ENCODE results near the gene CNOT6L.

The CNOT6L gene

DNA sequence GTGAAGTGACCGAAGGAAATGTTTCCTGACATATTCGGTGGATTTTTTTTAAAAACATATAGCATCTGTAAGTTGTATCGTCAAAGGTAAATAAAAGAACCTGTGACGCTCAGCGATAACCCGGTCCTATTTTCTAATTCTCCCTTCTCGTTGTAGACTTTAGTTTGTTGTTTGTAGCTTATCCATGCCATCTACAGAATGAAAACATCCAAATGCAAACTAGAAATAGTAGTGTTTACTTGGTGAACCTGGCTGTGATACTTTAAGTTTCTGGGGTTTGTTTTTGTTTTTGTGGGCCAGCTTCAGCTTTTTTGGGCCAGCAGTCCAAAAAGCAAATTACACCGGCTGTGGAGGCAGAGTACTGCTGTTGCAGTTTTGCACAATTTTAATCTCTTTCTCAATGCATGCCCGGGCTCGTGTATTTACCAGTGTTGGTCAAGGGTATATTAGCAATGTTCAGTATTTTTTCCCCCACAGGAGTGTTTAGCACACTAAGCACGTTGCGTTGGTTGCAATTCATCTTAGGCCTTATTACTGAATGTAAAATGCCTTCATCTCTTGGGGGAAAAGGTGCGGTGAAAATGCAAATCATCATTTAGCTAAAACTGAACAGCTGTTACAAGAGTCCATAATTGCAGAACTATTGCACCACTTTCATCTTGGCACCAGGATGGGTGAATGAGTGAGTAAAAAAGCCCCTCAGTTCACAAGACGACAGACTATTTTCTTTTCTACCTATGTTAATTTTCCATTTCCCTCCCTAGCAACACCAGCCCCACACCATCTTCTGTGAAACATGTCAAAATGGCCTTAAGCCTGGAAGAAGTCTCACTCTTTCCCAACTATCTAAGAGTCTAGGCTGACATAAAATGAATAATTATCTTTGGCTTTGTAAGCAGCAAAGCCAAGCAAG is 1.7 kb upstream of the CNOT6L start:
- peak overlapping the region; percentile 96 for H3K27ac ChIP-seq
- no peak for TF ChIP-seq ZFX (IDR thresholded peaks at IDR 0.05; ENCODE audit: borderline replicate concordance)
- TF ChIP-seq, protein P1, sequence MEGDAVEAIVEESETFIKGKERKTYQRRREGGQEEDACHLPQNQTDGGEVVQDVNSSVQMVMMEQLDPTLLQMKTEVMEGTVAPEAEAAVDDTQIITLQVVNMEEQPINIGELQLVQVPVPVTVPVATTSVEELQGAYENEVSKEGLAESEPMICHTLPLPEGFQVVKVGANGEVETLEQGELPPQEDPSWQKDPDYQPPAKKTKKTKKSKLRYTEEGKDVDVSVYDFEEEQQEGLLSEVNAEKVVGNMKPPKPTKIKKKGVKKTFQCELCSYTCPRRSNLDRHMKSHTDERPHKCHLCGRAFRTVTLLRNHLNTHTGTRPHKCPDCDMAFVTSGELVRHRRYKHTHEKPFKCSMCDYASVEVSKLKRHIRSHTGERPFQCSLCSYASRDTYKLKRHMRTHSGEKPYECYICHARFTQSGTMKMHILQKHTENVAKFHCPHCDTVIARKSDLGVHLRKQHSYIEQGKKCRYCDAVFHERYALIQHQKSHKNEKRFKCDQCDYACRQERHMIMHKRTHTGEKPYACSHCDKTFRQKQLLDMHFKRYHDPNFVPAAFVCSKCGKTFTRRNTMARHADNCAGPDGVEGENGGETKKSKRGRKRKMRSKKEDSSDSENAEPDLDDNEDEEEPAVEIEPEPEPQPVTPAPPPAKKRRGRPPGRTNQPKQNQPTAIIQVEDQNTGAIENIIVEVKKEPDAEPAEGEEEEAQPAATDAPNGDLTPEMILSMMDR (IDR thresholded peaks at IDR 0.05) = no peak

DNA sequence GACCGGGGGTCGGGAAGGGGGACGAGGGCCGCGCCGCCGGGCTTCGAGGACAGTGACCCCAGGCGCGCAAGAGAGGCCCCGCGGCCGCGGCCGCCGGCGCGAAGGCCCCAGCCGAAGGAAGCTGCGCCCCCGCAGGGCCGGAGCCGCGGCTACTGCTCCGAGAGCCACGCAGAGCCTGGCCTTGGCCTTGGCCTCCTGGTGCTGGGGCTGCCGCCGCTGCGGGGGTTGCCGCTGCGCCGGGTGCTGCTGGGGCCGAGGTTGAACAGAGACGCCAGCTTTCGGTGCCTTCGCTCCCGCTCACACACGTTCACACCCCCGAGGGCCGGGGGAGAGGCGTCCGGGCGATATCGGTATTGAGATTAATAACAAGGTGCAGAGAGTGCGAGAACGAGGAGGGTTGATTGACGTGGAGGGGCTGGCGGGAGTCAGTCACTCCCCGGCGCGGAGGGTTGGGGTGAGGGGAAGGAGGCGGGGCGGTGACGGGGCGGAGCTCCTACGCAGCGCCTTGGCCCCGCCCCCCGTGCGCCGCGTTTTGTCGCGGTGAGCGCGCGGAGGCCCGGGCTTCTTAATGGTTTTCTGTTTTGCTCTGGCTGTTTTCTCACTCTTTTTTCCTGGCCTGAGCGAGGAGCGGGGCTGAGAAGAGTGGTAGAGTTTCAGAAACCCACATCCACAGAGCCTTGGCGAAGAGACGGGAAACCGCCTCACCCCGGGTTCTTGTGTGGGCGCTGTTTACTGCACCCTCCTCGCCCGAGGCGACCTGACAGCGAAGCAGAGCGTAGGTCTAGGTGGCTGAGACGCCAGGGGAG is 878 bp upstream of the CNOT6L start:
- peak overlapping the region; percentile 96 for H3K27ac ChIP-seq
- no peak for TF ChIP-seq ZFX (IDR thresholded peaks at IDR 0.05; ENCODE audit: borderline replicate concordance)
- TF ChIP-seq, protein P1 (IDR thresholded peaks at IDR 0.05) = peak; percentile 8; the same call in 1 of the 2 replicates

DNA sequence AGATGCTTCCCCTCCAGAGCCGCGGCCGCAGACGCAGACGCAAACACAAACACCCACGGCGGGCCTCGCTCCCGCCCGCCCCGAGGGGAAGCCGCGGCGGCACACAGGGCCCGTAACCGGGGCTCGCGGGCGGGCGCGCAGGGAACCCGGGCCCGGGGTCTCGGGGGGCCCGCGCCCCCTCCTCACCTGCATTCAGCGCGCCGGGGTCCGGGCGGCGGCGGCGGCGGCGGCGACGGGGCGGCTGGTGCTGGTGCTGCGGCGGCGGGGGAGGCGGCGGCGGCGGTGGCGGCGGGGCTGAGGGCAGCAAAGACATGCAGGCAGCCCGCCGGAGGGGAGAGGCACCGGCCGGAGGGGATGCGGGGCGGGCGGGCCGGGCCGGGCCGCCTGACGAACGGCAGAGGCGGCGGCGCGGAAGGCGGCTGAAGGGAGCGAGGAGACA is 255 bp upstream of the CNOT6L start:
- peak overlapping the region; percentile 96 for H3K27ac ChIP-seq
- TF ChIP-seq ZFX (IDR thresholded peaks at IDR 0.05; ENCODE audit: borderline replicate concordance) = no peak
- TF ChIP-seq, protein P1 (IDR thresholded peaks at IDR 0.05) = no peak; the same call in 1 of the 2 replicates

DNA sequence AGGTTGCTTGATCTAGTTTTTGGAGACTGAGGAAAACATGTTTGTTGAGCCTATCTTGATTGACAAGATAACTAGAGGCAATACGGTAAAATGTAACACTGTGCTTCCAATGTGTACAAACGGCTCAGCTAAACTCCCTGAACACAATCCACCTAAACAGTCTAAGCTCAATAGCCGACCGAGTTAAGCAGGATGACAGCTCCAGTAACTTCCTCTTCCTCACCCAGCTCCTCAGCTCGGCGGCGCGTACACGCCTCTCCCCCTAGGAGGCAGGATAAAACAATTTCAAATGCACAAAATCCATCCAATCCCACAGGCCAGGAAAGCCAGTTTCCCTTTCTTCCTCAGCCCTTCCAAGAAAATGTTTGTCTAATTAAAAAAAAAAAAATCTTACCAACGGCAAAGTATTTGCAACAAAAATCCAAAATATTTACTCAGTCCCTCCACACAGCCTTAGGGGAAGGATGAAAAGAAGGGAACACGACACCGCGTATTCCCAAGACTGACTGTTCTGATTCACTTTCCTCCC is 1.0 kb downstream of the CNOT6L start:
- H3K27ac ChIP-seq = peak overlapping the region; percentile 96
- TF ChIP-seq, protein P1 (IDR thresholded peaks at IDR 0.05) = peak; percentile 57
- no peak for TF ChIP-seq ZFX (IDR thresholded peaks at IDR 0.05; ENCODE audit: borderline replicate concordance)

DNA sequence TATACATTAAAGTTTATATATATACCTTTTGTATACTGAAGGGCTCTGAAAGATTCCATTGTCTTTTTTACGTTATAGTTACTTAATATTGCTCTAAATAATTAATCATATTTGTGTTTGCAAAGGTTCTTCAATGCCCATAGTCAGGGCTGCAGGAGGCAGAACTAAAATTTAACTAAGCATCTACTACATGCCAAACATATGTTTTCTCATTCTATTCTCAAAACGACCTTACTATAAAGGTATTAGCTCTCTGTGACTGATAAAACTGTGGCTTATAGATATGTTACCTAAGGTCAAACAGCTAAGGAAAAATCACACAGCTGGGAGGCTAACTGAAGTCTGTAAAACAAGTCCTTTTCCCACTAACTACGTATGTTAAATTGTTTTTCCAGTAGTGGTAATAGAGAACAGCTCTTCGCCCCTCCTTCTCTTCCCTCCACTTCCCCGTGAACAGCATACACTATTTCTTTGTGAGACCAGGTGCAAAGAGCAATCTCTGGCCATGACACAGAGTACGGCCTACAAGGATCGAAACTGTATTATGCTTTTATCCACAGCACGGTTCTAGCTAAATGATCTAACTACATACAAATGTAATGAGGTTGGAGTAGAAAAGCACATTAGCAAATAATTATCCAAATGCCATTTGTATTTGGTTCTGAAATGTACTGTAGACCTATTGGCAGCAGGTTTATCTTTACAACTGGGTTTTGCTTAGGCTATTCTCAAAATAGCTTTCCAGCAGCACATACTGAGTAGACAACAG is 1.7 kb downstream of the CNOT6L start:
- peak overlapping the region; percentile 96 for H3K27ac ChIP-seq
- TF ChIP-seq, protein P1 (IDR thresholded peaks at IDR 0.05) = no peak
- no peak for TF ChIP-seq ZFX (IDR thresholded peaks at IDR 0.05; ENCODE audit: borderline replicate concordance)

DNA sequence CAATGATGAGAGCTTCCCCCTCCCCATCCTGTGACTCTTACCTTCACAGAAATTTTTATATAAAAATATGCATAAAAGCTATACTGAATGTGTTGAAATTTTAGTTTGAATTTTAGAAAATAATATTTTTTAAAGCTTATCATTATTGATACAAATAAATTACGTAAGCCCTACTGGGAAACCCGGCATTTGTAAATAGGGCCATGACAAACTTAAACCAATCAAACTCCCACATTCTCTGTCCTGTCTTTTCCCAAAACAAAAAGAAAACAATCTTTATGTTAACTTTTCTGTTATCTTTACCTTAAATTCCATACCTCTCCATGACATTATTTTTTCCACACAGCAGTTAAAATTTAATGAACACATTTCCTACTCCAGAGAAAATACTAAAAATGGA is 2.6 kb downstream of the CNOT6L start:
- TF ChIP-seq, protein P1 (IDR thresholded peaks at IDR 0.05) = no peak
- no peak for TF ChIP-seq ZFX (IDR thresholded peaks at IDR 0.05; ENCODE audit: borderline replicate concordance)
- peak overlapping the region; percentile 96 for H3K27ac ChIP-seq
